ENCODE measurements around the gene TCTN3. TPM values are rescaled to one million over a fixed set of nuclear protein-coding genes. Genes with fewer than 3 reads are reported as not detected.
"Not testable (repeated sequence)": the region's sequence is repeated elsewhere in the genome, so short reads cannot be mapped to it uniquely, and the experiment has no call there.

The TCTN3 gene
- total RNA-seq, 1 donor from 2014 or later: 47.5 TPM

DNA sequence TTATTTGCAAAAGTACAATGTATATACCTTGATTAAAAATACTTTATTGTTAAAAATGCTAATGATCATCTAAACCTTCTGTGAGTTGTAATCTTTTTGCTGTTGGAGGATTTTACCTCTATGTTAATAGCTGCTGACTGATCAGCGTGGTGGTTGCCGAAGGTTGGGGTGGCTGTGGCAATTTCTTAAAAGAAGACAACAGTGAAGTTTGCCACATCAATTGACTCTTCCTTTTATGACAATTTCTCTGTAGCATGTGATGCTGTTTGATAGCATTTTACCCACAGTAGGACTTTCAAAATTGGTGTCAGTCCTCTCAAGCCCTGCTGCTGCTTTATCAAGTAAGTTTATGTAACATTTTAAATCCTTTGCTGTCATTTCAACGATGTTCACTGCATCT, 45.3 kb upstream of the TCTN3 start:
- no peaks in the 10 kb centered on the region for H3K36me3 Mint-ChIP-seq (ENCODE audit: low read depth)
- no peak overlapping the region for H3K27ac Mint-ChIP-seq
- no peaks in the 10 kb centered on the region for H3K27me3 Mint-ChIP-seq
- DNase-seq: no peak
- ChIA-PET POLR2A (interaction anchor here (3.3 to 7.6 kb wide), 2 partner anchors 18 to 19 kb away, joined by 19 to 189 read pairs; partner anchors contain the start of gene ENTPD1), CTCF (interaction anchor here (0.7 kb wide), 1 partner anchor 46 kb away, joined by 3 read pairs; the partner anchor contains the start of gene TCTN3)
- TF ChIP-seq, protein P1, sequence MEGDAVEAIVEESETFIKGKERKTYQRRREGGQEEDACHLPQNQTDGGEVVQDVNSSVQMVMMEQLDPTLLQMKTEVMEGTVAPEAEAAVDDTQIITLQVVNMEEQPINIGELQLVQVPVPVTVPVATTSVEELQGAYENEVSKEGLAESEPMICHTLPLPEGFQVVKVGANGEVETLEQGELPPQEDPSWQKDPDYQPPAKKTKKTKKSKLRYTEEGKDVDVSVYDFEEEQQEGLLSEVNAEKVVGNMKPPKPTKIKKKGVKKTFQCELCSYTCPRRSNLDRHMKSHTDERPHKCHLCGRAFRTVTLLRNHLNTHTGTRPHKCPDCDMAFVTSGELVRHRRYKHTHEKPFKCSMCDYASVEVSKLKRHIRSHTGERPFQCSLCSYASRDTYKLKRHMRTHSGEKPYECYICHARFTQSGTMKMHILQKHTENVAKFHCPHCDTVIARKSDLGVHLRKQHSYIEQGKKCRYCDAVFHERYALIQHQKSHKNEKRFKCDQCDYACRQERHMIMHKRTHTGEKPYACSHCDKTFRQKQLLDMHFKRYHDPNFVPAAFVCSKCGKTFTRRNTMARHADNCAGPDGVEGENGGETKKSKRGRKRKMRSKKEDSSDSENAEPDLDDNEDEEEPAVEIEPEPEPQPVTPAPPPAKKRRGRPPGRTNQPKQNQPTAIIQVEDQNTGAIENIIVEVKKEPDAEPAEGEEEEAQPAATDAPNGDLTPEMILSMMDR (IDR thresholded peaks at IDR 0.05): no peak
- H3K9me3 Mint-ChIP-seq: no peaks in the 10 kb centered on the region
- intact Hi-C loops (cut with micrococcal nuclease): no loop called here
- ATAC-seq (ENCODE audit: low read depth): no peak
- H3K4me3 Mint-ChIP-seq: no peak overlapping the region
- peaks cover 37% of the 10 kb centered on the region for H3K4me1 Mint-ChIP-seq

DNA sequence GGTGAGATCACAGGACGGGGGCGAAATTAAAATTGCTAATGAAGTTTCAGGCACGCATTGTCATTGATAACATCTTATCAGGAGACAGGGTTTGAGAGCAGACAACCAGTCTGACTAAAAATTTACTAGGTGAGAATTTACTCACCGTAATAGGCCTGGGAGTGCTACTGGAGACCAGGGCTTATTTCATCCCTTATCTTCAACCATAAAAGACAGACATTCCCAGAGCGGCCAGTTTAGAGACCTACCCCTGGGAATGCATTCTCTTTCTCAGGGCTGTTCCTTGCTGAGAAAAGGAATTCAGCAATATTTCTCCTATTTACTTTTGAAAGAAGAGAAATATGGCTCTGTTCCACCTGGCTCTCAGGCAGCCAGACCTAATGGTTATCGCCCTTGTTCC, 39.2 kb upstream of the TCTN3 start:
- H3K27ac Mint-ChIP-seq; CTCF ChIA-PET; H3K27me3 Mint-ChIP-seq; DNase-seq; intact Hi-C loops (cut with micrococcal nuclease); H3K9me3 Mint-ChIP-seq; ATAC-seq (ENCODE audit: low read depth); H3K36me3 Mint-ChIP-seq (ENCODE audit: low read depth); POLR2A ChIA-PET; H3K4me3 Mint-ChIP-seq: not testable (repeated sequence)
- peaks cover 45% of the 10 kb centered on the region for H3K4me1 Mint-ChIP-seq

DNA sequence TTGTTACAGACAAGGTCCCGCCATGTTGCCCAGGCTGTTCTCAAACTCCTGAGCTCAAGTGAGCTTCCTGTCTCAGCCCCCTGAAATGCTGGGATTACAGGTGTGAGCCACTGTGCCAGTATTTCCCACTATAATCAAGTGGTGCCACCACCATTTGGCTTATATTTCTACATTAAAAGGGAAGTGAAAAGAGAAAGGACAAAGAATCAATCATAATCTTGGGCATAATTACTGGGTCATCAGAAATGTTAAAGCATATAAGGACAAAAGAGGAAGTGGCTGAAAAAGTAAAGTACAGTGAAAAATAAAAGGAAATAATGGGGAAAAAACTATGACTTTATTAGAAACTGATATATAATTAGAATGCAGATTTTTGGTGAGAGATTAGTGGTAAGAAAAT, 36.5 kb upstream of the TCTN3 start:
- CTCF ChIA-PET: interaction anchor here (0.8 to 6.7 kb wide), 4 partner anchors 36 to 135 kb away, joined by 3 to 58 read pairs (median 6); partner anchors contain the start of gene TCTN3
- Mint-ChIP-seq H3K4me3 (peak overlapping the region; percentile 33), H3K4me1 (peaks cover 38% of the 10 kb centered on the region), H3K9me3 (no peaks in the 10 kb centered on the region), H3K27ac (peak overlapping the region; percentile 74), H3K36me3 (ENCODE audit: low read depth) (peaks cover 3% of the 10 kb centered on the region), H3K27me3 (no peaks in the 10 kb centered on the region)
- intact Hi-C loops (cut with micrococcal nuclease): loop anchor here (1.0 kb wide), 3 partner anchors 12 to 108 kb away; partner anchors contain the start of gene ENTPD1
- peak; percentile 73 for ATAC-seq (ENCODE audit: low read depth)
- no peak for DNase-seq
- TF ChIP-seq, protein P1 (IDR thresholded peaks at IDR 0.05): no peak
- POLR2A ChIA-PET: interaction anchor here (0.6 to 3.8 kb wide), 5 partner anchors 15 to 85 kb away, joined by 3 to 29 read pairs (median 7); partner anchors contain the start of genes ENTPD1 and TCTN3

DNA sequence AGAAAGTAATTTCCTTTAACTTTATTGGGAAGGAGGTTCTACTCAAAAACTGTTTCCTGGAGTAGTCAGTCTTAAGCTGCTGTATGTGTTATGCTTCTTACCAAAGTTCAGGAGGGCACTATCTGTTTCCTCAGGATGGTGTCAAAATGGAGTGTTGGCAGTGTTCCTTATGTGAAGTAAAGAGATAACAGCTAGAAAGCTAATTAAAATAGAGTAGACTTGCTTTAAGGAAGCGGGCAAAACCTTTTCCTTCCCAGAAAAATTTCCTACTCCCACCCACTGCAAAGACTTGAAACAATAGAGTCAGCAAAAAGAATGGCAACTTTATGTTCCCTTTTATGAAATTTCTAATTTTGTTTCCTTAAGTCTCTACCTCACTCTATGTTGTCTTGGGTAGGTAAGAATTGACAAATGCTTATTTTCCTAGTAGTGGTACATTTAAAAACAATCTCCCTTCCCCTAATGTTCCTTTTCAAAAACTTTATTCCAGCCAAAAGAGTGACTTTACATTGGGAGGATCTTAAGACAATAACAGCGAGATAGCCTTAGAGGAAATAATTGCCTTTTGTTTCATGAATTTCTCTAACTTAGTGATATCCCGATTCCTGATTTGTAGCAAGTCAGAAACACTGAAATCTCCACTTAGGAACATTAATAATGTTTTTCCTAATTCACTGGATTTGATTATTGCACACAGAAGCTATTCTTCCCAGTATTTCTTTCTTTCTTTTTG, 35.8 kb upstream of the TCTN3 start:
- Mint-ChIP-seq H3K9me3 (peaks cover 1% of the 10 kb centered on the region), H3K27ac (peak overlapping the region; percentile 74), H3K36me3 (ENCODE audit: low read depth) (peaks cover 3% of the 10 kb centered on the region), H3K27me3 (no peaks in the 10 kb centered on the region), H3K4me3 (peak overlapping the region; percentile 33), H3K4me1 (peaks cover 38% of the 10 kb centered on the region)
- CTCF ChIA-PET: interaction anchor here (0.8 to 6.7 kb wide), 4 partner anchors 36 to 136 kb away, joined by 4 to 58 read pairs (median 8); partner anchors contain the start of gene TCTN3
- ATAC-seq (ENCODE audit: low read depth): no peak
- POLR2A ChIA-PET: interaction anchor here (0.6 to 3.8 kb wide), 5 partner anchors 16 to 86 kb away, joined by 3 to 29 read pairs (median 7); partner anchors contain the start of genes ENTPD1 and TCTN3
- TF ChIP-seq, protein P1 (IDR thresholded peaks at IDR 0.05): no peak
- intact Hi-C loops (cut with micrococcal nuclease): loop anchor here (1.0 to 2.0 kb wide), 4 partner anchors 13 to 109 kb away; partner anchors contain the start of gene ENTPD1
- DNase-seq: no peak

DNA sequence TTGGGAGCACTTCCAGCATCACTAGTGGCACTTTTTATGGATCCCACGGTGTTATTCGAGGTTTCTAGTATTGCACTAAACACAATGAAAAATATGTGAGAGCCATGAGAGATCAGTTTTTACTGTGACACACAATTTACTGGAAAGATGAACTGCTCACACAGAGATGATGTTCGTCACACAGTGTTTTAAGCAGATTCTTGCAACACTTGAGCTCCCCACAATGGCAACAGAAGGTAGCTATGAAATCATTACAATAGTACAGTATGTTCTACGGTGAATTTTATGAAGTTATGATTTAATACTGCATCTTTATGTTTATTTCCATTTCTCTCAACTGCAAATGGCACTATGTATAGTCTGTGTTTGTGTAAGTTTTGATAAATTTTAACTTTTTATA, 34.8 kb upstream of the TCTN3 start:
- intact Hi-C loops (cut with micrococcal nuclease): loop anchor here (1.0 to 2.0 kb wide), 2 partner anchors 16 to 34 kb away; no protein-coding TSS in a partner anchor
- Mint-ChIP-seq H3K9me3 (peaks cover 2% of the 10 kb centered on the region), H3K27ac (no peak overlapping the region), H3K4me1 (peaks cover 34% of the 10 kb centered on the region), H3K4me3 (no peak overlapping the region), H3K27me3 (no peaks in the 10 kb centered on the region), H3K36me3 (ENCODE audit: low read depth) (peaks cover 3% of the 10 kb centered on the region)
- no peak for ATAC-seq (ENCODE audit: low read depth)
- POLR2A ChIA-PET: interaction anchor here (1.0 to 3.8 kb wide), 4 partner anchors 29 to 55 kb away, joined by 4 to 29 read pairs (median 8); partner anchors contain the start of genes ENTPD1 and TCTN3
- TF ChIP-seq, protein P1 (IDR thresholded peaks at IDR 0.05): no peak
- no peak for DNase-seq
- CTCF ChIA-PET: interaction anchor here (0.6 to 6.7 kb wide), 7 partner anchors 29 to 113 kb away, joined by 3 to 58 read pairs (median 4); partner anchors contain the start of gene TCTN3

DNA sequence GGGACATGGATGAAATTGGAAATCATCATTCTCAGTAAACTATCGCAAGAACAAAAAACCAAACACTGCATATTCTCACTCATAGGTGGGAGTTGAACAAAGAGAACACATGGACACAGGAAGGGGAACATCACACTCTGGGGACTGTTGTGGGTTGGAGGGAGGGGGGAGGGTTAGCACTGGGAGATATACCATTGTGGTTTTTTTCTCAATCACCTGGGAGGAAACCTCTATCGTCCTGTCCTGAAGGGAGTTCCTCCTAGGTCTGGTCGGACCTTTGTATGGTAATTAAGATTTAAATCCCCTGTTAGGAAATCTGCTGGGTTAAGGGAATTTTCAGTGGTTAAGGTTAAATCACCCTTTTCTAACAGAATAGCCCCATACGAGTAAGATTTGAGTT, 28.8 kb upstream of the TCTN3 start:
- DNase-seq; H3K4me3 Mint-ChIP-seq; intact Hi-C loops (cut with micrococcal nuclease); H3K27me3 Mint-ChIP-seq; H3K9me3 Mint-ChIP-seq; H3K27ac Mint-ChIP-seq; H3K4me1 Mint-ChIP-seq; CTCF ChIA-PET; H3K36me3 Mint-ChIP-seq (ENCODE audit: low read depth); POLR2A ChIA-PET; ATAC-seq (ENCODE audit: low read depth): not testable (repeated sequence)

DNA sequence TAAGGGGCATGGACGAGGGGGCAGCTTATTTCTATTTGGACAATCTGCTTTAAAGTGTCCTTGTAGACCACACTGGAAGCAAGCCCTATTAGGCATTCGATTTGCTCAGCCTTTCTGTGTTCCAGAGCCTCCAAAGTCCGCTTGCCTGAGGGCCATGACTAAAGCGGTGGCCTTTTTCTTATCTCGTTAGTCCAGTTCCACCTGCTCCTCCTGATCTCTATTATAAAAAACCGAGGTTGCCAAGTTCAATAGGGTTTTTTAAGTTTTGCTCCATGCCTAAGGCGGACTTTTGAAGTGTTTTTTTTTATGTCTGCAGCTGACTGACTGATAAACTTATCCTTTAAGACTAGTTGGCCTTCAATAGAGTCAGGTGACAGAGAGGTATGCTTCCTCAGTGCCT, 27.0 kb upstream of the TCTN3 start:
- H3K4me3 Mint-ChIP-seq; DNase-seq; H3K9me3 Mint-ChIP-seq; CTCF ChIA-PET; H3K27ac Mint-ChIP-seq; H3K36me3 Mint-ChIP-seq (ENCODE audit: low read depth); H3K27me3 Mint-ChIP-seq; POLR2A ChIA-PET; intact Hi-C loops (cut with micrococcal nuclease); ATAC-seq (ENCODE audit: low read depth); H3K4me1 Mint-ChIP-seq: not testable (repeated sequence)
